C4-2B (cell line): ENCODE measurements around the gene ZDHHC14.

Experiments used
- CTCF ChIP-seq: fragments of 450-650 bp; conservative IDR thresholded peaks from 2 replicates; pipeline ENCODE4 v1.5.1; 2017; ENCODE audit warnings: mild to moderate bottlenecking
- ZFX ChIP-seq: fragments of 450-650 bp; IDR thresholded peaks from 2 replicates; pipeline ENCODE4 v1.6.1; 2017

- TF ChIP-seq CTCF (no peak), ZFX (no peak)
These were observed 97.9 kb downstream of the ZDHHC14 start for GRCh38 chr6:157478926-157479325.
